Suprapubic skin (tissue), 4 donors: Measurements from ENCODE around the gene ATF2.

Source experiments
- CTCF ChIP-seq, 2 donors: fragments of 200-600 bp in 1 of 2; fragments of 450-650 bp in 1 of 2; sonication (generic) in 1 of 2; IDR thresholded peaks; one replicate each; pipeline ENCODE4 v1.5.1; 2016 to 2019; ENCODE audit warnings: antibody characterized with exemption in 2 of 2, mild to moderate bottlenecking in 1 of 2, moderate library complexity in 1 of 2
- POLR2A ChIP-seq, 2 donors: fragments of 450-650 bp; IDR thresholded peaks; one replicate each; pipeline ENCODE4 v1.6.1; 2017; ENCODE audit warnings: antibody characterized with exemption in 2 of 2, mild to moderate bottlenecking in 2 of 2, moderate library complexity in 2 of 2
- POLR2AphosphoS5 ChIP-seq, 3 donors: sonication (generic); formaldehyde crosslinking; IDR thresholded peaks; one replicate each; pipeline ENCODE4 v1.6.1; 2017; ENCODE audit warnings: antibody characterized with exemption in 3 of 3

GRCh38 chr2:175181877-175182308 lies 13.9 kb upstream of the ATF2 start:
- TF ChIP-seq POLR2AphosphoS5 (IDR thresholded peaks at IDR 0.05), result no peak
- TF ChIP-seq CTCF (IDR thresholded peaks at IDR 0.05), result no peak
- no peak for TF ChIP-seq POLR2A (IDR thresholded peaks at IDR 0.05)
